HCT116 (cell line): ENCODE results near the gene TUBA8. TPM values are rescaled to one million over a fixed set of nuclear protein-coding genes. Genes with fewer than 3 reads are reported as not detected.

ENCODE experiments used
- ATAC-seq: fragments of 200-7000 bp; cut with Tn5 transposase; 2 replicates; pipeline ENCODE4 v1.9.1; 2020; ENCODE audit warnings: mild to moderate bottlenecking, moderate library complexity
- BruUV-seq: library from RNA; stranded (reverse); fragments of 400-500 nt; replicated peaks from 2 replicates; lab custom pipeline; 2021; lab: Mats Ljungman, UMichigan
- CTCF ChIA-PET: fragments of 300-600 bp; sonication (Branson Sonifier 250); formaldehyde crosslinking; loops from one replicate; lab custom pipeline; 2021; ENCODE audit warnings: antibody characterized with exemption; lab: Charles Lee
- POLR2A ChIA-PET: fragments of 300-600, 350-600 bp; sonication (Branson Sonifier 250); formaldehyde crosslinking; loops from one replicate; lab custom pipeline; 2021; ENCODE audit warnings: antibody characterized with exemption; lab: Charles Lee
- RAD21 ChIA-PET, 2 experiments: fragments of 300-600 bp; sonication (Branson Sonifier 250); formaldehyde crosslinking; loops; one replicate each; lab custom pipeline; 2023; ENCODE audit warnings: low total read pairs in 2 of 2; ENCODE audit not compliant: uncharacterized antibody in 2 of 2, unreplicated experiment in 2 of 2, low non-redundant PET in 1 of 2; lab: Charles Lee
- DNase-seq: peaks from one replicate; pipeline ENCODE4 v3.0.0-alpha.2; 2010; ENCODE audit warnings: low read depth, low spot score
- H2AFZ ChIP-seq: fragments of 200-600 bp; shearing (Covaris generic), sonication (generic); 2 replicates; pipeline ENCODE4 v1.6.1; 2017; ENCODE audit warnings: low read depth, mixed run types, mixed read lengths, antibody characterized with exemption, low read length; ENCODE audit not compliant: poor library complexity, severe bottlenecking
- H3K27ac ChIP-seq: 2 replicates; pipeline ENCODE4 v1.5.1; 2012; ENCODE audit warnings: low read depth, low read length
- H3K27me3 ChIP-seq: fragments of 200-600 bp; sonication (generic); 2 replicates; pipeline ENCODE4 v1.6.1; 2016; ENCODE audit warnings: mixed run types, low read length, mixed read lengths; ENCODE audit not compliant: insufficient read depth
- H3K36me3 ChIP-seq, 2 experiments: fragments of 200-500 bp in 1 of 2; fragments of 200-600 bp in 1 of 2; sonication (Bioruptor generic) in 1 of 2; sonication (generic) in 1 of 2; 2 replicates each; pipeline versions ENCODE4 v1.5.1 to v1.6.1; 2014 to 2016; ENCODE audit warnings: low read length in 2 of 2, inconsistent platforms in 1 of 2, mixed read lengths in 1 of 2, mixed run types in 1 of 2; ENCODE audit not compliant: insufficient read depth in 2 of 2, control insufficient read depth in 1 of 2
- H3K4me1 ChIP-seq, 2 experiments: fragments of 200-600 bp in 1 of 2; sonication (generic) in 1 of 2; 2 replicates each; pipeline versions ENCODE4 v1.5.1 to v1.6.1; 2012 to 2017; ENCODE audit warnings: low read length in 2 of 2, inconsistent platforms in 1 of 2, mild to moderate bottlenecking in 1 of 2, mixed read lengths in 1 of 2, mixed run types in 1 of 2, moderate library complexity in 1 of 2; ENCODE audit not compliant: insufficient read depth in 2 of 2, control insufficient read depth in 1 of 2
- H3K4me2 ChIP-seq: fragments of 200-600 bp; sonication (generic); 2 replicates; pipeline ENCODE4 v1.6.1; 2017; ENCODE audit warnings: mixed run types, low read length, mixed read lengths
- H3K4me3 ChIP-seq, 2 experiments: fragments of 200-600 bp in 1 of 2; sonication (generic) in 1 of 2; replicated peaks in 1 of 2; 2 replicates each; pipeline ENCODE4 v1.5.1; 2011 to 2016; ENCODE audit warnings: low read length in 2 of 2, control low read depth in 1 of 2, low read depth in 1 of 2, mild to moderate bottlenecking in 1 of 2, mixed read lengths in 1 of 2, mixed run types in 1 of 2
- H3K79me2 ChIP-seq: fragments of 200-600 bp; sonication (generic); 2 replicates; pipeline ENCODE4 v1.6.1; 2017; ENCODE audit warnings: mild to moderate bottlenecking, mixed run types, low read length, moderate library complexity, mixed read lengths; ENCODE audit not compliant: insufficient read depth
- H3K9ac ChIP-seq: fragments of 200-600 bp; sonication (generic); 2 replicates; pipeline ENCODE4 v1.6.1; 2016; ENCODE audit warnings: low read length, mixed read lengths
- H3K9me2 ChIP-seq: fragments of 200-600 bp; sonication (generic), shearing (Covaris generic); 2 replicates; pipeline ENCODE4 v1.6.1; 2017; ENCODE audit warnings: mixed run types, mild to moderate bottlenecking, moderate library complexity; ENCODE audit not compliant: insufficient read depth
- H3K9me3 ChIP-seq, 2 experiments: fragments of 200-500 bp in 1 of 2; fragments of 200-600 bp in 1 of 2; sonication (Bioruptor generic) in 1 of 2; sonication (generic) in 1 of 2; 2 replicates each; pipeline ENCODE4 v1.6.1; 2014 to 2017; ENCODE audit warnings: low read length in 2 of 2, mixed read lengths in 2 of 2, inconsistent platforms in 1 of 2, low read depth in 1 of 2, mild to moderate bottlenecking in 1 of 2, mixed run types in 1 of 2, moderate library complexity in 1 of 2; ENCODE audit not compliant: control insufficient read depth in 1 of 2, insufficient read depth in 1 of 2
- H4K20me1 ChIP-seq: fragments of 200-600 bp; sonication (generic), shearing (Covaris generic); 2 replicates; pipeline ENCODE4 v1.6.1; 2017; ENCODE audit warnings: mixed run types, mild to moderate bottlenecking, moderate library complexity; ENCODE audit not compliant: insufficient read depth
- CEBPB ChIP-seq: IDR thresholded peaks from 2 replicates; pipeline ENCODE4 v1.6.1; 2012; ENCODE audit warnings: low read depth
- EGR1 ChIP-seq: IDR thresholded peaks from 2 replicates; pipeline ENCODE4 v1.6.1; 2012; ENCODE audit warnings: low read depth
- ELF1 ChIP-seq: IDR thresholded peaks from 2 replicates; pipeline ENCODE4 v1.6.1; 2012; ENCODE audit warnings: low read depth, borderline replicate concordance
- EZH2 ChIP-seq: fragments of 200-600 bp; sonication (generic); IDR thresholded peaks from 2 replicates; pipeline ENCODE4 v1.6.1; 2017; ENCODE audit warnings: antibody characterized with exemption, mixed run types
- EZH2phosphoT487 ChIP-seq: fragments of 200-600 bp; IDR thresholded peaks from 2 replicates; pipeline ENCODE4 v1.6.1; 2018; ENCODE audit warnings: antibody characterized with exemption, borderline replicate concordance
- FOSL1 ChIP-seq: IDR thresholded peaks from 2 replicates; pipeline ENCODE4 v1.6.1; 2012; ENCODE audit warnings: low read depth
- POLR2A ChIP-seq: IDR thresholded peaks from 2 replicates; pipeline ENCODE4 v1.7.0; 2011; ENCODE audit warnings: borderline replicate concordance; ENCODE audit not compliant: insufficient read depth, insufficient read length; ENCODE audit errors: extremely low read depth
- POLR2AphosphoS5 ChIP-seq: IDR thresholded peaks from 2 replicates; pipeline ENCODE4 v1.6.1; 2011; ENCODE audit warnings: mild to moderate bottlenecking, low read depth, low read length, moderate library complexity
- RAD21 ChIP-seq: IDR thresholded peaks from 2 replicates; pipeline ENCODE4 v1.6.1; 2012; ENCODE audit warnings: low read depth, mild to moderate bottlenecking
- SIN3A ChIP-seq: IDR thresholded peaks from 2 replicates; pipeline ENCODE4 v1.6.1; 2012; ENCODE audit warnings: low read depth
- SP1 ChIP-seq: IDR thresholded peaks from 2 replicates; pipeline ENCODE4 v1.6.1; 2012; ENCODE audit warnings: low read depth
- SRF ChIP-seq: IDR thresholded peaks from 2 replicates; pipeline ENCODE4 v1.6.1; 2012; ENCODE audit warnings: low read depth
- TCF7L2 ChIP-seq: IDR thresholded peaks from 2 replicates; pipeline ENCODE4 v1.7.0; 2011; ENCODE audit warnings: borderline replicate concordance, inconsistent platforms; ENCODE audit not compliant: insufficient read depth, insufficient read length; ENCODE audit errors: extremely low read depth
- ZFX ChIP-seq: fragments of 450-650 bp; IDR thresholded peaks from 2 replicates; pipeline ENCODE4 v1.6.1; 2017
- ZNF274 ChIP-seq: fragments of 200-500 bp; sonication (Bioruptor generic); IDR thresholded peaks from 2 replicates; pipeline ENCODE4 v1.6.1; 2014; ENCODE audit warnings: mild to moderate bottlenecking, low read depth, low read length, inconsistent platforms
- intact Hi-C: fragments of 100-400 bp; cut with micrococcal nuclease; formaldehyde crosslinking; loops from 2 replicates; pipeline ENCODE4 v1.10.0; 2022
- total RNA-seq: library from RNA; stranded (reverse); gene quantifications from one replicate; pipeline ENCODE4 v1.2.1, GENCODE V29; 2021; ENCODE audit not compliant: unreplicated experiment
- TF ChIP-seq, protein P1 (sequence below): IDR thresholded peaks from 2 replicates; pipeline ENCODE4 v1.6.1; 2012
- TF ChIP-seq, protein P2 (sequence below): IDR thresholded peaks from 2 replicates; pipeline ENCODE4 v1.6.1; 2011; ENCODE audit warnings: mild to moderate bottlenecking, low read length, moderate library complexity; ENCODE audit not compliant: insufficient replicate concordance; ENCODE audit errors: extremely low read depth
- TF ChIP-seq, protein P3 (sequence below): IDR thresholded peaks from 2 replicates; pipeline ENCODE4 v1.6.1; 2012

The TUBA8 gene
- total RNA-seq, 1 experiment from 2014 or later, result 2.3 TPM

DNA sequence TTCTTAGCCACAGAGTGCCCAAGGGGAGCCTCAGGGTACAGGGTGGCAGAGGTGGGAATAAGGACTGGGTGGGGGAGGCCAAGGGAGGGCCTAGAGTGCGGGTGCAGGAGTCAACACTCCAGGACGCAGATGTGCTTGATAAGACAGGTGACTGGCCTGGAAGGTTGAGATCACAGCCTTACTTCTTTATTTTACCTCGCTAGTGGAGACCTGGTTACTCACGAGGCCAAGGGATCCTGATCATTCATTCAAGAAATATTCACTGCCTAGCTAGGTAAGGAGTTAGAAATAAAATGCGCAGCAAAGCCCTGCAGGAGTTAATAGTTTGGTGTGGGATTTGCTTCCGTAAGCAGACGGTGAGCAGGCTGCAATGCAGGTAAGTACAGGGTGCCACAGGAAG lies 46.0 kb upstream of the TUBA8 start:
- BruUV-seq, result no TSS peak
- no peak for DNase-seq
- H3K4me2 ChIP-seq, result no peak overlapping the region

DNA sequence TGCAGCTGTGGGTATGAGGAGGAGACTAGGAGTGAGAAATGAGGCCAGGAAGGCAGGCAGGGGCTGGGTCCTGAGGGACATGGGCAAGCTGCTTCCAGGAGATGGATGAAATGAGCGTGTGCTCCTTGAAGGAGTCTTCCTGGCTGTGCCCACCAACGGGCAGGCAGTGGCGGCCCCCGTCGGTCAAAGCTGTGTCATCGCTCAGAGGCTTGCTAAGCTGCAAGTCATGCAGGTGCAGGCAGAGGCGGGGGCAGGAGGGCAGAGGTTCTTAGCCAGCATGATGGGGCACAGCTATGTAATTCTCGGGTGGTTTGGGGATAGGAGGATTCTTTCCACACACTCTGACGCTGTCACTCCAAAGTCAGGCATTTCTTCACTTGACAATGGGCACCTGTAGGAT lies 45.4 kb upstream of the TUBA8 start:
- Histone ChIP-seq H3K4me2 (no peak overlapping the region), H3K36me3 (no peaks in the 10 kb centered on the region), H3K27me3 (no peaks in the 10 kb centered on the region; the same call in 1 of the 2 replicates), H3K4me3 (no peak overlapping the region), H3K79me2 (no peaks in the 10 kb centered on the region), H3K9me2 (no peaks in the 10 kb centered on the region; the same call in 1 of the 2 replicates), H3K27ac (no peak overlapping the region), H2AFZ (no peak overlapping the region), H4K20me1 (no peaks in the 10 kb centered on the region), H3K9me3 (no peaks in the 10 kb centered on the region), H3K9ac (no peak overlapping the region), H3K4me1 (peaks cover 0 to 13% of the 10 kb centered on the region in 2 experiments; a peak in 3 of 4 replicates)
- ChIA-PET POLR2A (interaction anchor here (0.9 kb wide), 1 partner anchor 9 kb away, joined by 3 read pairs; no protein-coding TSS in a partner anchor), RAD21 (interaction anchor here in 1 of 2 experiments (1.0 kb wide), 1 partner anchor 11 kb away, joined by 3 read pairs; no protein-coding TSS in a partner anchor), CTCF (interaction anchor here (1.0 kb wide), 2 partner anchors 11 kb away, joined by 3 to 4 read pairs; no protein-coding TSS in a partner anchor)
- no TSS peak for BruUV-seq
- ATAC-seq, result peak; percentile 40
- DNase-seq, result no peak
- intact Hi-C loops, result no loop called here
- TF ChIP-seq FOSL1 (no peak), SP1 (no peak), ZFX (no peak), SIN3A (no peak), RAD21 (no peak), POLR2A (no peak), ELF1 (no peak), EZH2phosphoT487 (no peak), EZH2 (no peak), SRF (no peak), TCF7L2 (no peak), ZNF274 (no peak), EGR1 (no peak), CEBPB (no peak), POLR2AphosphoS5 (no peak)
- TF ChIP-seq, protein P1, sequence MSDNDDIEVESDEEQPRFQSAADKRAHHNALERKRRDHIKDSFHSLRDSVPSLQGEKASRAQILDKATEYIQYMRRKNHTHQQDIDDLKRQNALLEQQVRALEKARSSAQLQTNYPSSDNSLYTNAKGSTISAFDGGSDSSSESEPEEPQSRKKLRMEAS, result no peak
- TF ChIP-seq, protein P2, sequence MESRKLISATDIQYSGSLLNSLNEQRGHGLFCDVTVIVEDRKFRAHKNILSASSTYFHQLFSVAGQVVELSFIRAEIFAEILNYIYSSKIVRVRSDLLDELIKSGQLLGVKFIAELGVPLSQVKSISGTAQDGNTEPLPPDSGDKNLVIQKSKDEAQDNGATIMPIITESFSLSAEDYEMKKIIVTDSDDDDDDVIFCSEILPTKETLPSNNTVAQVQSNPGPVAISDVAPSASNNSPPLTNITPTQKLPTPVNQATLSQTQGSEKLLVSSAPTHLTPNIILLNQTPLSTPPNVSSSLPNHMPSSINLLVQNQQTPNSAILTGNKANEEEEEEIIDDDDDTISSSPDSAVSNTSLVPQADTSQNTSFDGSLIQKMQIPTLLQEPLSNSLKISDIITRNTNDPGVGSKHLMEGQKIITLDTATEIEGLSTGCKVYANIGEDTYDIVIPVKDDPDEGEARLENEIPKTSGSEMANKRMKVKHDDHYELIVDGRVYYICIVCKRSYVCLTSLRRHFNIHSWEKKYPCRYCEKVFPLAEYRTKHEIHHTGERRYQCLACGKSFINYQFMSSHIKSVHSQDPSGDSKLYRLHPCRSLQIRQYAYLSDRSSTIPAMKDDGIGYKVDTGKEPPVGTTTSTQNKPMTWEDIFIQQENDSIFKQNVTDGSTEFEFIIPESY, result no peak
- TF ChIP-seq, protein P3, sequence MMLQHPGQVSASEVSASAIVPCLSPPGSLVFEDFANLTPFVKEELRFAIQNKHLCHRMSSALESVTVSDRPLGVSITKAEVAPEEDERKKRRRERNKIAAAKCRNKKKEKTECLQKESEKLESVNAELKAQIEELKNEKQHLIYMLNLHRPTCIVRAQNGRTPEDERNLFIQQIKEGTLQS, result no peak

More for the DNA sequence above, 46.0 kb upstream of the TUBA8 start:
- peaks cover 0 to 13% of the 10 kb centered on the region in 2 experiments; a peak in 3 of 4 replicates for H3K4me1 ChIP-seq
- no peaks in the 10 kb centered on the region; the same call in 1 of the 2 replicates for H3K9me2 ChIP-seq
- no peak overlapping the region for H3K27ac ChIP-seq
- no peaks in the 10 kb centered on the region for H3K79me2 ChIP-seq
- H3K4me3 ChIP-seq, result no peak overlapping the region
- no peak for ATAC-seq
- H3K36me3 ChIP-seq, result no peaks in the 10 kb centered on the region
- no peaks in the 10 kb centered on the region for H3K9me3 ChIP-seq
- ChIA-PET POLR2A (interaction anchor here (0.9 kb wide), 1 partner anchor 8 kb away, joined by 3 read pairs; no protein-coding TSS in a partner anchor), CTCF (interaction anchor here (1.0 kb wide), 1 partner anchor 11 kb away, joined by 4 read pairs; no protein-coding TSS in a partner anchor), RAD21 (interaction anchor here in 1 of 2 experiments (1.0 kb wide), 1 partner anchor 11 kb away, joined by 3 read pairs; no protein-coding TSS in a partner anchor)
- H3K27me3 ChIP-seq, result no peaks in the 10 kb centered on the region; the same call in 1 of the 2 replicates
- intact Hi-C loops, result no loop called here
- H4K20me1 ChIP-seq, result no peaks in the 10 kb centered on the region
- no peak overlapping the region for H3K9ac ChIP-seq
- no peak overlapping the region for H2AFZ ChIP-seq
- TF ChIP-seq POLR2A, result no peak
- no peak for TF ChIP-seq EZH2phosphoT487
- no peak for TF ChIP-seq POLR2AphosphoS5
- no peak for TF ChIP-seq RAD21
- no peak for TF ChIP-seq TCF7L2
- no peak for TF ChIP-seq SRF
